Testis (tissue), 2 donors: ENCODE measurements around the gene LASP1NB.

ENCODE experiments used
- POLR2A ChIP-seq: fragments of 450-650 bp; IDR thresholded peaks from one replicate; pipeline ENCODE4 v1.6.1; 2017; ENCODE audit warnings: antibody characterized with exemption, mild to moderate bottlenecking, moderate library complexity
- TF ChIP-seq, protein P1 (sequence below), 3 experiments: fragments of 450-650 bp in 2 of 3; fragments of 200-600 bp in 1 of 3; sonication (generic) in 1 of 3; IDR thresholded peaks; one replicate each; pipeline ENCODE4 v1.5.1; 2016 to 2019; ENCODE audit warnings: antibody characterized with exemption in 3 of 3, mild to moderate bottlenecking in 2 of 3, moderate library complexity in 1 of 3

DNA sequence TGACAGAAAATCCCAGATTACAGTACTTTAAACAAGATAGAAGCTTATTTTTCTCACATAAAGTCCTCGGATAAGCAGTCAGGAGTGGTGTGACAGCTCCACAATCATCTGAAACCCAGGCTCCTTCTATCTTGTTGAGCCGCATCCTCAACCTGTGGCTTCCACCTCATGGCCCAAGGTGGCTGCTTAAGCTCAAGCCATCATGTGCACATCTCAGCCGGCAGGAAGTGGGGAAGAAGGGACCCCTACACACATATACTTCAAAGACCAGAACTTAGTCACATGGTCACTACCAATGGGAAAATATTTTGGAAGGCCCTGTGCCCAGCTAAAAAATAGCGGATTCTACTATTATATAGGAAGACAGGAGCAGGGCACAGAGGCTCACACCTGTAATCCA, 52.8 kb downstream of the LASP1NB start:
- TF ChIP-seq, protein P1, sequence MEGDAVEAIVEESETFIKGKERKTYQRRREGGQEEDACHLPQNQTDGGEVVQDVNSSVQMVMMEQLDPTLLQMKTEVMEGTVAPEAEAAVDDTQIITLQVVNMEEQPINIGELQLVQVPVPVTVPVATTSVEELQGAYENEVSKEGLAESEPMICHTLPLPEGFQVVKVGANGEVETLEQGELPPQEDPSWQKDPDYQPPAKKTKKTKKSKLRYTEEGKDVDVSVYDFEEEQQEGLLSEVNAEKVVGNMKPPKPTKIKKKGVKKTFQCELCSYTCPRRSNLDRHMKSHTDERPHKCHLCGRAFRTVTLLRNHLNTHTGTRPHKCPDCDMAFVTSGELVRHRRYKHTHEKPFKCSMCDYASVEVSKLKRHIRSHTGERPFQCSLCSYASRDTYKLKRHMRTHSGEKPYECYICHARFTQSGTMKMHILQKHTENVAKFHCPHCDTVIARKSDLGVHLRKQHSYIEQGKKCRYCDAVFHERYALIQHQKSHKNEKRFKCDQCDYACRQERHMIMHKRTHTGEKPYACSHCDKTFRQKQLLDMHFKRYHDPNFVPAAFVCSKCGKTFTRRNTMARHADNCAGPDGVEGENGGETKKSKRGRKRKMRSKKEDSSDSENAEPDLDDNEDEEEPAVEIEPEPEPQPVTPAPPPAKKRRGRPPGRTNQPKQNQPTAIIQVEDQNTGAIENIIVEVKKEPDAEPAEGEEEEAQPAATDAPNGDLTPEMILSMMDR (IDR thresholded peaks at IDR 0.05), result no peak
- no peak for TF ChIP-seq POLR2A
